SK-N-SH (cell line): ENCODE results near the gene KMO.

Experiments used
- EP300 ChIP-seq, 2 experiments: IDR thresholded peaks; 2 replicates each; pipeline versions ENCODE4 v1.4.0 to v1.6.1; 2012; ENCODE audit warnings: borderline replicate concordance in 1 of 2, low read depth in 1 of 2, low read length in 1 of 2
- GABPA ChIP-seq: IDR thresholded peaks from 2 replicates; pipeline ENCODE4 v1.4.0; 2012; ENCODE audit warnings: low read depth, mild to moderate bottlenecking
- GATA2 ChIP-seq: sonication (generic); formaldehyde crosslinking; IDR thresholded peaks from 2 replicates; pipeline ENCODE4 v1.5.0; 2020; ENCODE audit warnings: mild to moderate bottlenecking, missing genetic modification reagents
- POLR2AphosphoS5 ChIP-seq: IDR thresholded peaks from 2 replicates; pipeline ENCODE4 v1.6.1; 2012; ENCODE audit warnings: low read depth, low read length
- RAD21 ChIP-seq: IDR thresholded peaks from 2 replicates; pipeline ENCODE4 v1.6.1; 2012; ENCODE audit warnings: mild to moderate bottlenecking, low read length
- YY1 ChIP-seq: IDR thresholded peaks from 2 replicates; pipeline ENCODE4 v1.4.0; 2012; ENCODE audit warnings: low read depth, mild to moderate bottlenecking
- TF ChIP-seq, protein P1 (sequence below): fragments of 200-600 bp; sonication (generic); IDR thresholded peaks from 2 replicates; pipeline ENCODE4 v1.6.1; 2017; ENCODE audit warnings: antibody characterized with exemption, mild to moderate bottlenecking, moderate library complexity
- TF ChIP-seq, protein P2 (sequence below): fragments of 150-350 bp; IDR thresholded peaks from 2 replicates; pipeline ENCODE4 v1.6.1; 2017; ENCODE audit warnings: antibody characterized with exemption, low read length, low read depth, borderline replicate concordance
- TF ChIP-seq, protein P3 (sequence below): IDR thresholded peaks from 2 replicates; pipeline ENCODE4 v1.6.1; 2012; ENCODE audit warnings: mild to moderate bottlenecking, low read depth, low read length, moderate library complexity

DNA sequence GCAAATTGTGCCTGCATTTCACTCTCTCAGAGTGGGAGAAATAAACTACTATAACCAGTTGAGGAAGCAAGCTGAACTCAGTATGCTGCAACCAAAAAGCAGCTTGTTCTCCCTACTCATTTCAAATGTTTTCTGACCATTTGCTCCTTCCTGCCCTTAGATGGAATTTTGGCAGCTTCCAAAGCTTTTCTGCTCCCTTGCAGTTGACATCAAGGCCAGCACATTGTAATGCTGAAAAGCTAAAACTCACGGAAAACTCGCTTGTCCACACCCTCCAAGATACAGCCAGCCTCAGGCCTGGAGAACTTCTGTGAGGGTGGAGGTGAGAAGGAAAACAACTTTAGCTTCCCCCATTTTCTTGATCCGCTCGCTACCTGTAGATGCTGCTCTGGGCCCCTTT, 113.0 kb downstream of the KMO start:
- TF ChIP-seq, protein P1, sequence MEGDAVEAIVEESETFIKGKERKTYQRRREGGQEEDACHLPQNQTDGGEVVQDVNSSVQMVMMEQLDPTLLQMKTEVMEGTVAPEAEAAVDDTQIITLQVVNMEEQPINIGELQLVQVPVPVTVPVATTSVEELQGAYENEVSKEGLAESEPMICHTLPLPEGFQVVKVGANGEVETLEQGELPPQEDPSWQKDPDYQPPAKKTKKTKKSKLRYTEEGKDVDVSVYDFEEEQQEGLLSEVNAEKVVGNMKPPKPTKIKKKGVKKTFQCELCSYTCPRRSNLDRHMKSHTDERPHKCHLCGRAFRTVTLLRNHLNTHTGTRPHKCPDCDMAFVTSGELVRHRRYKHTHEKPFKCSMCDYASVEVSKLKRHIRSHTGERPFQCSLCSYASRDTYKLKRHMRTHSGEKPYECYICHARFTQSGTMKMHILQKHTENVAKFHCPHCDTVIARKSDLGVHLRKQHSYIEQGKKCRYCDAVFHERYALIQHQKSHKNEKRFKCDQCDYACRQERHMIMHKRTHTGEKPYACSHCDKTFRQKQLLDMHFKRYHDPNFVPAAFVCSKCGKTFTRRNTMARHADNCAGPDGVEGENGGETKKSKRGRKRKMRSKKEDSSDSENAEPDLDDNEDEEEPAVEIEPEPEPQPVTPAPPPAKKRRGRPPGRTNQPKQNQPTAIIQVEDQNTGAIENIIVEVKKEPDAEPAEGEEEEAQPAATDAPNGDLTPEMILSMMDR = no peak
- no peak for TF ChIP-seq GABPA
- TF ChIP-seq, protein P2, sequence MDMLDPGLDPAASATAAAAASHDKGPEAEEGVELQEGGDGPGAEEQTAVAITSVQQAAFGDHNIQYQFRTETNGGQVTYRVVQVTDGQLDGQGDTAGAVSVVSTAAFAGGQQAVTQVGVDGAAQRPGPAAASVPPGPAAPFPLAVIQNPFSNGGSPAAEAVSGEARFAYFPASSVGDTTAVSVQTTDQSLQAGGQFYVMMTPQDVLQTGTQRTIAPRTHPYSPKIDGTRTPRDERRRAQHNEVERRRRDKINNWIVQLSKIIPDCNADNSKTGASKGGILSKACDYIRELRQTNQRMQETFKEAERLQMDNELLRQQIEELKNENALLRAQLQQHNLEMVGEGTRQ = no peak
- TF ChIP-seq EP300 (IDR thresholded peaks at IDR 0.05; ENCODE audit: borderline replicate concordance in 1 of 2, low read depth in 1 of 2, low read length in 1 of 2) = no peak
- TF ChIP-seq RAD21 = no peak
- TF ChIP-seq POLR2AphosphoS5 = no peak
- TF ChIP-seq GATA2 (CRISPR knock-in tag) = no peak
- TF ChIP-seq YY1 = no peak
- TF ChIP-seq, protein P3, sequence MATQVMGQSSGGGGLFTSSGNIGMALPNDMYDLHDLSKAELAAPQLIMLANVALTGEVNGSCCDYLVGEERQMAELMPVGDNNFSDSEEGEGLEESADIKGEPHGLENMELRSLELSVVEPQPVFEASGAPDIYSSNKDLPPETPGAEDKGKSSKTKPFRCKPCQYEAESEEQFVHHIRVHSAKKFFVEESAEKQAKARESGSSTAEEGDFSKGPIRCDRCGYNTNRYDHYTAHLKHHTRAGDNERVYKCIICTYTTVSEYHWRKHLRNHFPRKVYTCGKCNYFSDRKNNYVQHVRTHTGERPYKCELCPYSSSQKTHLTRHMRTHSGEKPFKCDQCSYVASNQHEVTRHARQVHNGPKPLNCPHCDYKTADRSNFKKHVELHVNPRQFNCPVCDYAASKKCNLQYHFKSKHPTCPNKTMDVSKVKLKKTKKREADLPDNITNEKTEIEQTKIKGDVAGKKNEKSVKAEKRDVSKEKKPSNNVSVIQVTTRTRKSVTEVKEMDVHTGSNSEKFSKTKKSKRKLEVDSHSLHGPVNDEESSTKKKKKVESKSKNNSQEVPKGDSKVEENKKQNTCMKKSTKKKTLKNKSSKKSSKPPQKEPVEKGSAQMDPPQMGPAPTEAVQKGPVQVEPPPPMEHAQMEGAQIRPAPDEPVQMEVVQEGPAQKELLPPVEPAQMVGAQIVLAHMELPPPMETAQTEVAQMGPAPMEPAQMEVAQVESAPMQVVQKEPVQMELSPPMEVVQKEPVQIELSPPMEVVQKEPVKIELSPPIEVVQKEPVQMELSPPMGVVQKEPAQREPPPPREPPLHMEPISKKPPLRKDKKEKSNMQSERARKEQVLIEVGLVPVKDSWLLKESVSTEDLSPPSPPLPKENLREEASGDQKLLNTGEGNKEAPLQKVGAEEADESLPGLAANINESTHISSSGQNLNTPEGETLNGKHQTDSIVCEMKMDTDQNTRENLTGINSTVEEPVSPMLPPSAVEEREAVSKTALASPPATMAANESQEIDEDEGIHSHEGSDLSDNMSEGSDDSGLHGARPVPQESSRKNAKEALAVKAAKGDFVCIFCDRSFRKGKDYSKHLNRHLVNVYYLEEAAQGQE = no peak
